GM12878 (cell line): ENCODE measurements around the gene SLC25A3. TPM values are rescaled to one million over a fixed set of nuclear protein-coding genes. Genes with fewer than 3 reads are reported as not detected.

Experiments used
- ATAC-seq: fragments of 200-7000 bp; cut with Tn5 transposase; 3 replicates; pipeline ENCODE4 v1.9.1; 2020; ENCODE audit warnings: mild to moderate bottlenecking, moderate library complexity
- BruUV-seq: library from RNA; stranded (reverse); fragments of 400-500 nt; replicated peaks from 2 replicates; lab custom pipeline; 2021; lab: Mats Ljungman, UMichigan
- CTCF ChIA-PET: fragments of 300-600 bp; sonication (Branson Sonifier 250); formaldehyde crosslinking; extraction: SDS; loops from one replicate; lab custom pipeline; 2021; ENCODE audit warnings: inconsistent platforms; lab: Yijun Ruan, JAX
- POLR2A ChIA-PET: fragments of 350-600 bp; formaldehyde crosslinking; extraction: SDS; loops from one replicate; lab custom pipeline; 2021; ENCODE audit warnings: inconsistent platforms; lab: Charles Lee
- RAD21 ChIA-PET: fragments of 300-600 bp; sonication (Branson Sonifier 250); formaldehyde crosslinking; loops from one replicate; lab custom pipeline; 2023; ENCODE audit warnings: antibody characterized with exemption; ENCODE audit not compliant: unreplicated experiment; lab: Charles Lee
- SMC1A ChIA-PET: fragments of 300-600 bp; sonication (Branson Sonifier 250); formaldehyde crosslinking; loops from one replicate; lab custom pipeline; 2023; ENCODE audit not compliant: unreplicated experiment, uncharacterized antibody; lab: Charles Lee
- DNase-seq: peaks from one replicate; pipeline ENCODE4 v3.0.0-alpha.2; 2011; ENCODE audit warnings: low read depth, low spot score
- FAIRE-seq: peaks from 3 replicates; lab custom pipeline; 2011; peaks lifted over from hg19 to GRCh38; lab: Jason Lieb, UNC
- H2AFZ ChIP-seq: 2 replicates; pipeline ENCODE4 v1.6.0; 2011; ENCODE audit warnings: low read depth, low read length, control low read depth; ENCODE audit not compliant: control insufficient read depth
- H3K27ac ChIP-seq: 2 replicates; pipeline ENCODE4 v1.5.1; 2011; ENCODE audit warnings: control low read depth; ENCODE audit not compliant: control insufficient read depth, insufficient read depth
- H3K27me3 ChIP-seq, 2 experiments: replicated peaks in 1 of 2; 2 replicates each; pipeline versions ENCODE4 v1.6.0 to v1.6.1; 2011; ENCODE audit warnings: low read length in 1 of 2; ENCODE audit not compliant: control insufficient read depth in 2 of 2, insufficient read depth in 2 of 2
- H3K36me3 ChIP-seq, 2 experiments: 2 replicates each; pipeline ENCODE4 v1.5.1; 2011; ENCODE audit warnings: low read length in 1 of 2; ENCODE audit not compliant: control insufficient read depth in 2 of 2, insufficient read depth in 2 of 2
- H3K4me1 ChIP-seq: 2 replicates; pipeline ENCODE4 v1.6.1; 2011; ENCODE audit warnings: mild to moderate bottlenecking, low read length, moderate library complexity, mixed read lengths; ENCODE audit not compliant: control insufficient read depth, insufficient read depth
- H3K4me2 ChIP-seq: 2 replicates; pipeline ENCODE4 v1.6.0; 2011; ENCODE audit warnings: control low read depth; ENCODE audit not compliant: control insufficient read depth, insufficient read depth
- H3K4me3 ChIP-seq: fragments of 200-600 bp; sonication (generic); 2 replicates; pipeline ENCODE4 v1.5.1; 2016
- H3K79me2 ChIP-seq: 2 replicates; pipeline ENCODE4 v1.6.0; 2011; ENCODE audit warnings: low read length; ENCODE audit not compliant: control insufficient read depth, insufficient read depth
- H3K9ac ChIP-seq: 2 replicates; pipeline ENCODE4 v1.8.0; 2011; ENCODE audit warnings: low read length, control low read depth, mixed read lengths; ENCODE audit not compliant: control insufficient read depth, insufficient read depth
- H3K9me3 ChIP-seq: replicated peaks from 3 replicates; pipeline ENCODE4 v1.5.1; 2011; ENCODE audit warnings: mild to moderate bottlenecking, low read length; ENCODE audit not compliant: control insufficient read depth, insufficient read depth
- H4K20me1 ChIP-seq: 2 replicates; pipeline ENCODE4 v1.6.0; 2011; ENCODE audit not compliant: control insufficient read depth, insufficient read depth
- CHD2 ChIP-seq: IDR thresholded peaks from 2 replicates; pipeline ENCODE4 v1.6.1; 2011; ENCODE audit warnings: low read depth, low read length, improper control_type of control experiment, borderline replicate concordance
- DPF2 ChIP-seq: fragments of 450-650 bp; IDR thresholded peaks from 2 replicates; pipeline ENCODE4 v1.6.1; 2017; ENCODE audit warnings: mild to moderate bottlenecking
- GATAD2B ChIP-seq: fragments of 450-650 bp; conservative IDR thresholded peaks from 2 replicates; pipeline ENCODE4 v1.6.1; 2017; ENCODE audit warnings: low read depth, mild to moderate bottlenecking, moderate library complexity
- JUND ChIP-seq: IDR thresholded peaks from 2 replicates; pipeline ENCODE4 v1.6.1; 2012; ENCODE audit warnings: low read depth, mild to moderate bottlenecking, low read length, improper control_type of control experiment, moderate library complexity
- KAT2A ChIP-seq: conservative IDR thresholded peaks from 2 replicates; pipeline ENCODE4 v1.6.1; 2011; ENCODE audit warnings: low read depth, low read length; ENCODE audit not compliant: control insufficient read depth
- MLLT1 ChIP-seq: fragments of 450-650 bp; IDR thresholded peaks from 2 replicates; pipeline ENCODE4 v1.6.1; 2016; ENCODE audit warnings: mild to moderate bottlenecking
- NFYB ChIP-seq: IDR thresholded peaks from 2 replicates; pipeline ENCODE4 v1.6.1; 2011; ENCODE audit warnings: low read depth, mild to moderate bottlenecking, low read length, improper control_type of control experiment, moderate library complexity; ENCODE audit not compliant: insufficient read depth
- PAX8 ChIP-seq: fragments of 450-650 bp; IDR thresholded peaks from 2 replicates; pipeline ENCODE4 v1.6.1; 2017; ENCODE audit warnings: mild to moderate bottlenecking, moderate library complexity
- SIN3A ChIP-seq: IDR thresholded peaks from 2 replicates; pipeline ENCODE4 v1.6.1; 2012; ENCODE audit warnings: low read depth, low read length, improper control_type of control experiment
- SKIL ChIP-seq: fragments of 450-650 bp; IDR thresholded peaks from 2 replicates; pipeline ENCODE4 v1.6.1; 2017; ENCODE audit warnings: mild to moderate bottlenecking, low read depth, inconsistent platforms; ENCODE audit not compliant: poor library complexity, severe bottlenecking
- ZNF622 ChIP-seq: fragments of 450-650 bp; IDR thresholded peaks from 2 replicates; pipeline ENCODE4 v1.6.1; 2017; ENCODE audit warnings: mild to moderate bottlenecking, inconsistent platforms
- ZZZ3 ChIP-seq: IDR thresholded peaks from 2 replicates; pipeline ENCODE4 v1.6.1; 2011; ENCODE audit warnings: low read depth; ENCODE audit not compliant: control insufficient read depth, insufficient read length
- WGBS: methylation state at CpG from one replicate; pipeline ENCODE4 v1.1.6; 2016; ENCODE audit warnings: low lambda C conversion rate; ENCODE audit not compliant: insufficient replicate concordance, insufficient coverage; ENCODE audit errors: missing lambda C conversion rate; 5-methylcytosine and 5-hydroxymethylcytosine counted together
- in situ Hi-C: fragments of 300-500 bp; cut with MboI; formaldehyde crosslinking; loops from 9 replicates; pipeline ENCODE4 v1.14.3; 2018; ENCODE audit warnings: mixed read lengths
- intact Hi-C: fragments of 100-400 bp; cut with micrococcal nuclease; formaldehyde crosslinking; loops from one replicate; pipeline ENCODE4 v1.14.2; 2022; ENCODE audit not compliant: unreplicated experiment
- polyA plus RNA-seq, 11 experiments: library from polyadenylated mRNA; depleted of rRNA in 4 of 11; unstranded in 6 of 11; stranded (reverse) in 5 of 11; fragments of >200 nt; fragmentation: Nextera tagmentation in 4 of 11; fragmentation: Illumina TruSeq in 1 of 11; extraction: Ambion mirVana in 4 of 11; extraction: Trizol in 1 of 11; gene quantifications; 1 replicate in 1 of 11; 2 replicates in 10 of 11; pipeline versions ENCODE4 v1.2.1 to v1.2.3, GENCODE V29; 2011 to 2016; ENCODE audit warnings: inconsistent platforms in 2 of 11, missing spikeins in 2 of 11, low read depth in 1 of 11
- total RNA-seq, 4 experiments: library from RNA; depleted of rRNA in 3 of 4; stranded (reverse); fragments of >200 nt in 3 of 4; fragmentation: Illumina TruSeq in 1 of 4; extraction: Trizol in 1 of 4; gene quantifications; 2 replicates each; pipeline versions ENCODE4 v1.2.1 to v1.2.3, GENCODE V29; 2013 to 2021

SLC25A3 gene
- total and polyA plus RNA-seq, 10 of the 15 experiments (the other 5 are each of a cell fraction or from before 2014, with no cell fraction given), result 314 to 700 (median 589) TPM

- Histone ChIP-seq H3K27me3 (no peaks in the 10 kb centered on the region), H3K9me3 (no peaks in the 10 kb centered on the region), H2AFZ (peak overlapping the region; percentile 60), H3K79me2 (peaks cover 44% of the 10 kb centered on the region), H3K4me3 (peak overlapping the region; percentile 70), H3K36me3 (peaks cover 0 to 8% of the 10 kb centered on the region in 2 experiments), H3K27ac (peak overlapping the region; percentile 46), H3K9ac (peak overlapping the region; percentile 41; the same call in 1 of the 2 replicates), H4K20me1 (no peaks in the 10 kb centered on the region; the same call in 1 of the 2 replicates), H3K4me1 (no peaks in the 10 kb centered on the region), H3K4me2 (peak overlapping the region; percentile 5)
- DNase-seq (no peak), ATAC-seq (no peak), FAIRE-seq (no peak)
- ChIA-PET SMC1A (interaction anchor here (0.6 to 7.0 kb wide), 10 partner anchors 27 to 167 kb away, joined by 3 to 54 read pairs (median 7); partner anchors contain the start of gene IKBIP), POLR2A (interaction anchor here (0.6 to 5.1 kb wide), 16 partner anchors 10 to 1710 kb away, joined by 3 to 49 read pairs (median 4); partner anchors contain the start of gene IKBIP), RAD21 (interaction anchor here (0.7 to 5.1 kb wide), 9 partner anchors 18 to 250 kb away, joined by 3 to 27 read pairs (median 5); partner anchors contain the start of genes APAF1 and IKBIP), CTCF (interaction anchor here (1.0 to 5.3 kb wide), 11 partner anchors 9 to 406 kb away, joined by 4 to 48 read pairs (median 5); no protein-coding TSS in a partner anchor)
- BruUV-seq, result TSS peak; percentile 98
- TF ChIP-seq KAT2A (no peak), DPF2 (no peak), JUND (no peak), MLLT1 (peak; percentile 95), SIN3A (no peak), NFYB (no peak), ZNF622 (no peak), GATAD2B (no peak), CHD2 (no peak), SKIL (no peak), PAX8 (0 out of 2 replicates have a peak, but pooled peaks have one; percentile 48), ZZZ3 (no peak)
- WGBS, result 33% methylated on average over 9 of the region's 9 CpGs
- in situ Hi-C loops (no loop called here), intact Hi-C loops (loop anchor here (1.0 to 5.0 kb wide), 3 partner anchors 51 to 90 kb away; partner anchors contain the start of genes IKBIP and TMPO)
These were observed 612 bp upstream of the SLC25A3 start for GRCh38 chr12:98592825-98593322.
